Measurements from ENCODE around the gene DUOX1. TPM values are rescaled to one million over a fixed set of nuclear protein-coding genes. Genes with fewer than 3 reads are reported as not detected.

The DUOX1 gene
- total and polyA plus RNA-seq, 8 donors, result 2.9 to 114 (median 62.6) TPM; not detected in 1

GRCh38 chr15:45144775-45145174 lies 15.0 kb downstream of the DUOX1 start:
- peaks cover 3 to 9% (median 6%) of the 10 kb centered on the region in 4 donors for H3K4me1 ChIP-seq
- intact Hi-C loops (cut with DNase I; ENCODE audit: low total_unique reads), result no loop called here
- no peaks in the 10 kb centered on the region for H3K27me3 ChIP-seq
- no peak for DNase-seq
- no peak overlapping the region for H3K4me3 ChIP-seq
- WGBS, 5 donors, result 80 to 87% (median 82%) methylated on average over 9 of the region's 9 CpGs
- no peak for TF ChIP-seq CTCF (IDR thresholded peaks at IDR 0.05)
- TF ChIP-seq POLR2AphosphoS5 (IDR thresholded peaks at IDR 0.05), result no peak
- TF ChIP-seq POLR2A (IDR thresholded peaks at IDR 0.05), result no peak
- TF ChIP-seq EP300 (IDR thresholded peaks at IDR 0.05), result no peak
- no peak overlapping the region for H3K27ac ChIP-seq
- no peaks in the 10 kb centered on the region for H3K9me3 ChIP-seq
- H3K36me3 ChIP-seq, result peaks cover 4 to 60% (median 21%) of the 10 kb centered on the region in 4 donors

- TF ChIP-seq POLR2AphosphoS5 (IDR thresholded peaks at IDR 0.05) (no peak), EP300 (IDR thresholded peaks at IDR 0.05) (no peak), CTCF (IDR thresholded peaks at IDR 0.05) (no peak), POLR2A (IDR thresholded peaks at IDR 0.05) (no peak)
- intact Hi-C loops (cut with DNase I; ENCODE audit: low total_unique reads), result no loop called here
- peaks cover 0 to 9% (median 2%) of the 10 kb centered on the region in 4 donors for H3K4me1 ChIP-seq
- H3K4me3 ChIP-seq, result no peak overlapping the region
- H3K27me3 ChIP-seq, result no peaks in the 10 kb centered on the region
- H3K9me3 ChIP-seq, result no peaks in the 10 kb centered on the region
- H3K27ac ChIP-seq, result peak overlapping the region in 1 of 5 donors; percentile 4
- peaks cover 9 to 63% (median 30%) of the 10 kb centered on the region in 4 donors for H3K36me3 ChIP-seq
- 65 to 73% (median 68%) methylated on average over 4 of the region's 4 CpGs for WGBS, 5 donors
- DNase-seq, result no peak
These were observed 16.6 kb downstream of the DUOX1 start for GRCh38 chr15:45146405-45146804.

GRCh38 chr15:45147606-45148005 lies 17.8 kb downstream of the DUOX1 start:
- no peak overlapping the region for H3K4me3 ChIP-seq
- 89 to 96% (median 95%) methylated on average over 7 of the region's 7 CpGs for WGBS, 5 donors

More at GRCh38 chr15:45147606-45148005, 17.8 kb downstream of the DUOX1 start:
- intact Hi-C loops (cut with DNase I; ENCODE audit: low total_unique reads), result no loop called here
- no peak for DNase-seq
- H3K27me3 ChIP-seq, result no peaks in the 10 kb centered on the region
- no peak for TF ChIP-seq CTCF (IDR thresholded peaks at IDR 0.05)
- no peak for TF ChIP-seq POLR2AphosphoS5 (IDR thresholded peaks at IDR 0.05)
- peaks cover 19 to 69% (median 42%) of the 10 kb centered on the region in 4 donors for H3K36me3 ChIP-seq
- H3K4me1 ChIP-seq, result peaks cover 0 to 9% (median 2%) of the 10 kb centered on the region in 4 donors
- H3K27ac ChIP-seq, result no peak overlapping the region
- no peaks in the 10 kb centered on the region for H3K9me3 ChIP-seq
